DLD1 (cell line): Measurements from ENCODE around the gene BICC1.

Experiments used
- in situ Hi-C: cut with HindIII; loops from 2 replicates; pipeline ENCODE4 v1.10.0; 2017; ENCODE audit warnings: low sequenced_read_pairs

The BICC1 gene

GRCh38 chr10:58556516-58557165 lies 44.0 kb downstream of the BICC1 start:
- in situ Hi-C loops = no loop called here

GRCh38 chr10:58557714-58558113 lies 45.0 kb downstream of the BICC1 start:
- in situ Hi-C loops = no loop called here

GRCh38 chr10:58560068-58560467 lies 47.4 kb downstream of the BICC1 start:
- in situ Hi-C loops = no loop called here

GRCh38 chr10:58565271-58565670 lies 52.6 kb downstream of the BICC1 start:
- in situ Hi-C loops = no loop called here

- in situ Hi-C loops = no loop called here
Measured at GRCh38 chr10:58567652-58568051, 55.0 kb downstream of the BICC1 start.

GRCh38 chr10:58568428-58568935 lies 55.8 kb downstream of the BICC1 start:
- in situ Hi-C loops = no loop called here

GRCh38 chr10:58570307-58570723 lies 57.6 kb downstream of the BICC1 start:
- in situ Hi-C loops = no loop called here

GRCh38 chr10:58570979-58571378 lies 58.3 kb downstream of the BICC1 start:
- in situ Hi-C loops = no loop called here

DNA sequence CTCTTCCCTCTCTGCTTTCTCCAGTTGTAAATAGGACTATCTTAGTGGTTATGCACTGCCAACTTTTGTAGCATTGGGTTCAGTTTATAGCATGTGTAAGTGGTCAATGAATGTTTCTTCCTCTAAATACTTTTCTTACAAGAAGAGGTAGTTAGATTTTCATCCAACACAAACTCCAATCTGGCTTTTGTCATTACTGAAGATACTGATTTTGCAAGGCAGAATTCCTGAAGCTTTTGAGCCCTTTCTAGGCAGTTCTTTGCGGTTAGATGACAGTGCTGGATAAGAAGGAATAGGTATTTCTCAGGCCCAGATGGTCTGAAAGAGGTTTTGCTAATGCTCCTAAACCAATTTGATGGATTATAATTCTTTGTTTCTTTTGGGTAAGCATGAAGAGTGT lies 60.5 kb downstream of the BICC1 start:
- in situ Hi-C loops = no loop called here

DNA sequence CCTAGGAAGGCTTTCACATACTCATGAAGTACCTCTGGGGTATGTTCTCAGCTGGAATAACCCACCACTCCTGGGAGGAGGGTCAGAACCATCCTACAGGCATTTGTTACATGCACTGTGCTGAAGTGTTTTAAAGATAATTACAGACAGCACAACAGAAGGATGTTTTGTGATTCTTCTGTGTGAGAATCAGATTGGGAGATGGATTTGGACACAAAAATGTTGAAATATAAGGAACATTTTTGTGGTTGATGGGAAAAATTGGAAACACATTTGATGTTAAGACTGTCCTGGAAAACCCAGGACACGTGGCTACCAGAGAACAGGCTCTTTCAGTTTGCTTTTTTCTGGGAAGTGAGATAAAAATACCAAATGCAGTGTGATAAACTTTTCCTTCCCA lies 61.4 kb downstream of the BICC1 start:
- in situ Hi-C loops = no loop called here

DNA sequence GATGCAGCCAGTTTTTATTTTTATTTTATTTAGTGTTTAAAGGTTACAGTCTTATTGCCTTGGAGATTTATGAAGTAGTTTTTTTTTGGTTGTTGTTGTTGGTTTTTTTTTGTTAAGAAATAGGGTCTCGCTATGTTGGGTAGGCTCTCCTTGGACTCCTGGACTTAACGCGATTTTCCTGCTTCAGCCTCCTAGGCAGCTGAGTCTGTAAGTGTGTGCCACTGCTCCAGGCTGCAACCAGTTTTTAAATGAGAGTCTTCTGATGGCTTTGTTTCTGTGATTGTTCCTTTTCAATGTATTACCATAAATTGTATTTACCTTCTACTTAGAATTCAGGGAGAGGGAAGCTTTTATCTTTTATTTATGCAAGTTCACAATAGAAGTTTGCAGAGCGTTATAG lies 62.8 kb downstream of the BICC1 start:
- in situ Hi-C loops = no loop called here

DNA sequence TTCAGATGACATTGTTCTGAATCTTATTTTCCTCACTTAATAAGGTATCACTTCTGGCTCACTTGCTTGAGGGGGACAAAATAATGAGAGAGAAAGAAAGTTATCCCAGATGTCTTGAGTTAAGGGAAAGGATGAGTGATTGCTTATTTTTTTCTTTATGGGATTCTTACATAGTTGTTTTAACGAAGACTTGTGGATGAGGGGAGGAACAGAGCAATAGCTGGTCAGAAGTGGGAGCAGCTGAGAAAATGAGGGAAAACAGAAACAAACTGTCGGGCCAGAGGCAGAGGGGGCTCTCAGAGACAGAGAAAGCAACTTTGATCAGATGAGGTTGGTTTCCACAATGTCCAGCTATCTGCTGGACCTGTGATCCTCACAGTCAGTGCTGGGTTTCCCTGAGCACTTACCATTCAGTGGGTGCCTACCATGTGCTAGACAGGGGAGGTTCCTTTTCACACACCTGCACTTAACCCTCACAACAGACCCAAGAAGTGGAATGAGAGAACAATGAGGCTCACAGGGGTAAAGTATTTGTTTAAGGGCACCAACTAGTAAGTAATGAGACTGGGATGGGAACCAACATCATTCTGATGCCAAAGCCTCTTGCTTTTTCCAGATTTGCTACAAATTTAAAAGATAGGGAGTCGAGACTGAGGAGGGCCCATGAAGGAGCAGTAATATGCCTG lies 64.2 kb downstream of the BICC1 start:
- in situ Hi-C loops = no loop called here

DNA sequence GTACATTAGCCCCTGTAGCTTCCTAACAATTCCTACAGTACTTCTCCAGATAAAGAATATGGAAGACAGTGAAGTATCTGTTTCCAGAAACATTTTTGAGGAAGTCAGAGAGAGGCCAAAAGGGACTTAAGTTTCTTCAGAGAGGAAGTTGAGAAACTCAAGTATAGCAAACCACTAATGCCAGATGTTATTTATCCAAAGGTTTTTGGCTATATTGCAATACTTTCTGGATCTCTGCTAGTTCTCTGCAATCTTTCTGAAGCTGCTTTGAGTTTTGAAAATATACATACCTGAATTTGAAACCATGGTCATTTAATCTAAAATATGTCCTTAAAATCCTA lies 64.7 kb downstream of the BICC1 start:
- in situ Hi-C loops = no loop called here

DNA sequence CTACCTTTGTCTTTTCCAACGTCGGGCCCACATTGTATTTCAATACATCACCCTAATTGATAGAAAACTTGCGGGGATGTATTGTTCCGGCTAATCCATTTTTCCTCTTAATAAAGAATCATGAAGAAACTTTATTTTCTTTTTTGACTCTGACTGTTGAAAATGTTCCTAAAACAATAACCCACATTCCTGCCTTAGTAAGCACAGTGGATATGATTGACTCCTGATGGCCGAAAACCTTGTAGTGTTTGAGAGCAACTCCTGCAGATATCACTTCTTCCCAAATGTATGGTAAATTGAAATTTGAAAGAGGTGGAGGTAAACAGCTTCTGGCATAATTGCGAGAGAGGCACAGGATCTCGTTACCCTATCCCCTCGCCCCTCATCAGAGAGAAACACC lies 65.7 kb downstream of the BICC1 start:
- in situ Hi-C loops = no loop called here

DNA sequence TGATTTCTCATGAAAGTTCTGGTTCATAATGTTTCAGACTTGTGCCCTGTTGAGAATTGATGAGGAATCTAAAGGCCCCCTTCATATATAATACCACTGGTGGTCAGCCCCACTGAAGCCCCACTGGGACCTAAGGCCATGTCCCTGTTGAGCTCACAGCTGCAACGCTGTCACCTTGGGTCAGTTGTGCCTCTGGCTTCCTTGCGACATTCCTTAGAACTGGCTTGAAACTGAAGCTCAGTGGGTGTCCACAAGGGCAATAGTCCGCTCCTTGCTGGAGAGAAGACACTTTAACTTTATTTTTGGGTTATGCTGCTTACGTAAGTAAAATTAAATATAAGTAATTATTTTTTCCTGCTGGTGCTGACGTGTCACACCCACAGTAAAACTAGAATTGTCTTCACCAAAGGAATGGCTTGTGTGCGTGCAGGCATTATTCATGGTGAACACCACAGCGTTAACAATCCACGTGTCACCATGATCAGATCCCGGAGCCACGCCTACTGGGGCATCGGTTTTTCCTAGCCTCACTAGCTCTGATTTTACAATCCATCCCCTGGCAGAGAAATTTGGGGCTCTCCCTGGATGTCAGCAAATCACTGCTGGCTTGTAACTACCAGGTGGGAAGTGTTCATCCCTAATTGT lies 66.5 kb downstream of the BICC1 start:
- in situ Hi-C loops = no loop called here

DNA sequence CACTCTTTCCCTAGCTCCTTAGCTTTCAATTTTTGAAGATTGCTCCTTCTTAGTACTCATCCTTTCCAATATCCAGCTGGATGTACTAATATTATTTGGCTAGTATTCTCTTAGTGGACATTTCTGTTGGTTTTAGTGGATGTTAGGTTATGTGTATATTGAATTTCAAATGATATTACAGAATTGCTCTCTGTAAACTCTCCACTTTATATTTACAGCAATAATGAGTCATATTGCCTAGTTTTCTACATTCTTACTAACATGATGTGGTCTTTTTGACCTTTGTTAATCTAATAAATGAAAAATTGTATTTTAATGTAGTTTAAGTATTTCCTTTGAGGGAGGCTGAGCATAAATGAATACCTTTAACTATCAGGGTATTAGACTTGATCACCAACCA lies 69.4 kb downstream of the BICC1 start:
- in situ Hi-C loops = no loop called here

DNA sequence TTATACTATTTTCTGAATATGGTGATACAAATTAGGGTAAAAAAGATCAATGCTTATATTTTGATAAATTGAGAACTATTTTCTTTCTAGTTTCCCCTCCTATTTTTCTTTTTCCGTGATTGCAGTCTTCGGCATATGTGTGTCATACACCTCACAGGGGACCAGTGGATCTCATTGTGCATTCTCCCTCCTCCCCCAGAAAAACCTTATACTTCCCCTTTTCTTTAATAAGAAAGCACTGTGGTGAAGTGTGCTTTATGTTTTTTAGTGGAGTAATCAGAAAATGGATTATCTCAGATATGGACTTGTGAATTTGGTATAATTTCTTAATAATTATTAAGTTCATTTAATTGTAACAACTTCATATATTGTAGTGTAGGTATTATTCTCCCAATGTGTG lies 72.8 kb downstream of the BICC1 start:
- in situ Hi-C loops = no loop called here

- in situ Hi-C loops = no loop called here
Measured at GRCh38 chr10:58586282-58587245, 73.9 kb downstream of the BICC1 start.

GRCh38 chr10:58587676-58588075 lies 75.0 kb downstream of the BICC1 start:
- in situ Hi-C loops = no loop called here

DNA sequence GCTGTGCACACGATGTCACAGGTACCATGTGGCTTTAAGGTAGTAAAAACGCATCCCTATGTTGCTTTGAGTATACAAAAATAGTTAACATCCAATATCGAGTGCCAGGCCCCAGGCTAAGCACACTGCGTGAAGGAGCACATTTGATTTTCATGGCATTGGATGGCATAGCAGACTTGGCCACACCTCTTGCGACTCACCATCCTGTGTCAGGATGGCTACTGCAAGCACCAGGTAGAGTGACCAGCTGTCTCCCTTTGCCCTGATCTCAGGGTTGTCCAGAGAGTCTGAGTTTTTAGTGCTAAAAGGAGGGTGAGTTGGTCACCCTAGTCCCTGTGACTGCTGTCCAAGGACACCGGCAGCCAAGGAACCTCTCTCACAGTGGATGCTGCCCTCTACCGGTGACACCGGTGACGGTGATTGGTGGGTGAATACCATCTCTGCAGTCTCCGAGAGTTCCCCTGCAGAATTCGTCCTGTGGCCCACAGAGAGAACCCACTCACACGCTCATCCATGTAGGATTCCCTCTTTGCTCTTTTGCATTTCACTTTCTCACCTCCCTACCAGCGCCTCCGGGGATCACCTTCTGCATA lies 76.1 kb downstream of the BICC1 start:
- in situ Hi-C loops = no loop called here
